Subcutaneous adipose tissue (tissue), 4 donors: ENCODE data around the gene NCKAP5. TPM values are rescaled to one million over a fixed set of nuclear protein-coding genes. Genes with fewer than 3 reads are reported as not detected.

Source experiments
- total RNA-seq, 4 donors: library from RNA; depleted of rRNA; stranded (reverse); fragments of >200 nt; gene quantifications; one replicate each; pipeline ENCODE4 v1.1.0, GENCODE V29; 2016
- TF ChIP-seq, protein P1 (sequence below): fragments of 450-650 bp; IDR thresholded peaks from one replicate; pipeline ENCODE4 v1.5.1; 2016; ENCODE audit warnings: low read depth, mild to moderate bottlenecking, control low read depth, antibody characterized with exemption, moderate library complexity

The NCKAP5 gene
- total RNA-seq, 4 donors from 2014 or later, result 1.5 to 6.4 (median 3.8) TPM

- TF ChIP-seq, protein P1, sequence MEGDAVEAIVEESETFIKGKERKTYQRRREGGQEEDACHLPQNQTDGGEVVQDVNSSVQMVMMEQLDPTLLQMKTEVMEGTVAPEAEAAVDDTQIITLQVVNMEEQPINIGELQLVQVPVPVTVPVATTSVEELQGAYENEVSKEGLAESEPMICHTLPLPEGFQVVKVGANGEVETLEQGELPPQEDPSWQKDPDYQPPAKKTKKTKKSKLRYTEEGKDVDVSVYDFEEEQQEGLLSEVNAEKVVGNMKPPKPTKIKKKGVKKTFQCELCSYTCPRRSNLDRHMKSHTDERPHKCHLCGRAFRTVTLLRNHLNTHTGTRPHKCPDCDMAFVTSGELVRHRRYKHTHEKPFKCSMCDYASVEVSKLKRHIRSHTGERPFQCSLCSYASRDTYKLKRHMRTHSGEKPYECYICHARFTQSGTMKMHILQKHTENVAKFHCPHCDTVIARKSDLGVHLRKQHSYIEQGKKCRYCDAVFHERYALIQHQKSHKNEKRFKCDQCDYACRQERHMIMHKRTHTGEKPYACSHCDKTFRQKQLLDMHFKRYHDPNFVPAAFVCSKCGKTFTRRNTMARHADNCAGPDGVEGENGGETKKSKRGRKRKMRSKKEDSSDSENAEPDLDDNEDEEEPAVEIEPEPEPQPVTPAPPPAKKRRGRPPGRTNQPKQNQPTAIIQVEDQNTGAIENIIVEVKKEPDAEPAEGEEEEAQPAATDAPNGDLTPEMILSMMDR, result no peak
Observed at GRCh38 chr2:132958887-132959286, 609.4 kb downstream of the NCKAP5 start.

- TF ChIP-seq, protein P1, result no peak
Observed at GRCh38 chr2:132955871-132956615, 612.2 kb downstream of the NCKAP5 start.

DNA sequence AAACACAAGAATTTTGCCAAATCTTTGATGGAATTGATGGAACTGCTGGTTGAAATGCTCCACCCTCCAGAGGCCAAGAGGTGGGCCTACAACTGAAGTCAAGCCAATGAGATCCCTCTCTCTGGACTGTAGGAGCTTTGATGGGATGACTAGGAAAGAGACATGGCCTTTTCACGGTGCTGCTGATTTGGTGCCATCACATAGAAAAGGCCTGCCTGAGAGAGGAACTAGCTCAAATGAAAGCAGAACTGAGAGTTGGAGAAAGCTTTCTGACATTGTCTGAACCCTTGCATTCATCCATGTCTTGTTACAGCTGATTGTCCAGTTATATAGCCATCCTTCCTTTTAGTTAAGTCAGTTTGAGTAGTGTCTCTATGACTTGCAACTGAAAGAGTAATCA lies 614.5 kb downstream of the NCKAP5 start:
- TF ChIP-seq, protein P1, result no peak

GRCh38 chr2:132951008-132951714 lies 617.1 kb downstream of the NCKAP5 start:
- TF ChIP-seq, protein P1, result no peak

GRCh38 chr2:132949108-132949507 lies 619.2 kb downstream of the NCKAP5 start:
- TF ChIP-seq, protein P1, result no peak

- TF ChIP-seq, protein P1, result no peak
Observed at GRCh38 chr2:132948211-132948610, 620.1 kb downstream of the NCKAP5 start.

DNA sequence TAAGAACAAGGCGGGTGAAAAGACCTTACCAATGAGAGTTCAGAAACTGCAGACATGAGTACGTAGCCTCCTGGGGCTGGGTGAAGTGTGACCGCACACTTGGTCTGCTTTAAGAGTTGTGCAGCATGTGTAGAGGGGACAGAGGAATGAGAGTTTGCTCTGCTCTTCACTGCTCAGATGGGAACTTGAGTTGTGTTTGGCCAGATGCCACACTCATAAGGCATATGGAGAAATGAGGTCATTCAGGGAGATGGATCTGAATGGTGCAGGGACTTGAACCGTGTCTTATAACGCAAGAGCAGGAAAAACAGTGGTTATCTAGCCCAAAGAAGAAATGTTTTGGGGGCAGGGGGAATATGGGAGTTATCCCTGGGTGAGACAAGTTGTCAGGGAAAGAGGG lies 624.4 kb downstream of the NCKAP5 start:
- TF ChIP-seq, protein P1, result no peak
